Left colon (tissue), 2 donors: Measurements from ENCODE around the gene RIPOR3. TPM values are rescaled to one million over a fixed set of nuclear protein-coding genes. Genes with fewer than 3 reads are reported as not detected.
A peak's percentile ranks its signal among the peaks of the same experiment; 100 is the strongest.

ENCODE experiments used
- ATAC-seq: fragments of 200-7000 bp; cut with Tn5 transposase; one replicate; pipeline ENCODE4 v1.9.1; 2020; ENCODE audit warnings: mild to moderate bottlenecking, moderate library complexity
- DNase-seq, 2 donors: peaks; one replicate each; pipeline ENCODE4 v3.0.0-alpha.2; 2020
- intact Hi-C, 2 donors: fragments of 100-400 bp; cut with DNase I in 1 of 2; cut with micrococcal nuclease in 1 of 2; formaldehyde crosslinking; loops; one replicate each; pipeline versions ENCODE4 v1.11.2 to v1.14.0; 2022; cut with DNase I, micrococcal nuclease
- total RNA-seq, 2 donors: library from RNA; stranded (reverse); fragmentation: NEBNext Ultra II Directional; extraction: Animal tissue kit (Norgen Biotek cat#: 25700); gene quantifications; one replicate each; pipeline ENCODE4 v1.2.1, GENCODE V29; 2021
- donor health status: DM: no; HTN: no; CAD: no.
- donor health status: DM: yes; HTN: yes; CAD: no.

Gene RIPOR3
- total RNA-seq, 2 donors from 2014 or later: 3.2 to 3.9 TPM

GRCh38 chr20:50589548-50590347 lies 101.6 kb downstream of the RIPOR3 start:
- DNase-seq (no peak), ATAC-seq (no peak)
- intact Hi-C loops: no loop called here

- ATAC-seq (peak; percentile 69), DNase-seq (peak; percentile 65 to 82)
- intact Hi-C loops: no loop called here
Measured at GRCh38 chr20:50588034-50588736, 103.2 kb downstream of the RIPOR3 start.

- ATAC-seq: peak; percentile 61
- DNase-seq: peak in 1 of 2 donors; percentile 70
- intact Hi-C loops: no loop called here
Measured at GRCh38 chr20:50587291-50587961, 103.9 kb downstream of the RIPOR3 start.

- intact Hi-C loops: no loop called here
- no peak for ATAC-seq
- DNase-seq: no peak
Measured at GRCh38 chr20:50586531-50587232, 104.7 kb downstream of the RIPOR3 start.

GRCh38 chr20:50585678-50586077 lies 105.7 kb downstream of the RIPOR3 start:
- no peak for ATAC-seq
- intact Hi-C loops: no loop called here
- DNase-seq: no peak

GRCh38 chr20:50585214-50585613 lies 106.1 kb downstream of the RIPOR3 start:
- ATAC-seq (no peak), DNase-seq (no peak)
- intact Hi-C loops: no loop called here

GRCh38 chr20:50584687-50585086 lies 106.7 kb downstream of the RIPOR3 start:
- intact Hi-C loops: loop anchor here in 1 of 2 donors (5.0 kb wide), 1 partner anchor 107 kb away; no protein-coding TSS in a partner anchor
- DNase-seq (no peak), ATAC-seq (no peak)

GRCh38 chr20:50583442-50584150 lies 107.7 kb downstream of the RIPOR3 start:
- ATAC-seq: no peak
- no peak for DNase-seq
- intact Hi-C loops: loop anchor here in 1 of 2 donors (5.0 kb wide), 1 partner anchor 106 kb away; no protein-coding TSS in a partner anchor

GRCh38 chr20:50582591-50583234 lies 108.6 kb downstream of the RIPOR3 start:
- ATAC-seq: no peak
- DNase-seq: no peak
- intact Hi-C loops: loop anchor here in 1 of 2 donors (5.0 kb wide), 1 partner anchor 105 kb away; no protein-coding TSS in a partner anchor

GRCh38 chr20:50582092-50582491 lies 109.2 kb downstream of the RIPOR3 start:
- ATAC-seq (no peak), DNase-seq (no peak)
- intact Hi-C loops: loop anchor here in 1 of 2 donors (5.0 kb wide), 1 partner anchor 105 kb away; no protein-coding TSS in a partner anchor

- ATAC-seq: no peak
- intact Hi-C loops: loop anchor here in 1 of 2 donors (5.0 kb wide), 1 partner anchor 104 kb away; no protein-coding TSS in a partner anchor
- DNase-seq: no peak
Measured at GRCh38 chr20:50580842-50581544, 110.3 kb downstream of the RIPOR3 start.

GRCh38 chr20:50580016-50580747 lies 111.2 kb downstream of the RIPOR3 start:
- ATAC-seq: peak; percentile 13
- peak; percentile 52 to 78 for DNase-seq
- intact Hi-C loops: loop anchor here in 1 of 2 donors (5.0 kb wide), 1 partner anchor 103 kb away; no protein-coding TSS in a partner anchor

- intact Hi-C loops: loop anchor here (5.0 to 10.0 kb wide), 4 partner anchors 75 to 395 kb away; no protein-coding TSS in a partner anchor
- ATAC-seq: no peak
- DNase-seq: no peak
Measured at GRCh38 chr20:50579511-50579910, 111.8 kb downstream of the RIPOR3 start.

GRCh38 chr20:50578778-50579165 lies 112.6 kb downstream of the RIPOR3 start:
- intact Hi-C loops: loop anchor here (5.0 to 10.0 kb wide), 4 partner anchors 74 to 394 kb away; no protein-coding TSS in a partner anchor
- no peak for DNase-seq
- no peak for ATAC-seq

- intact Hi-C loops: loop anchor here (5.0 to 10.0 kb wide), 4 partner anchors 73 to 393 kb away; no protein-coding TSS in a partner anchor
- peak; percentile 66 to 71 for DNase-seq
- ATAC-seq: peak; percentile 84
Measured at GRCh38 chr20:50578061-50578777, 113.1 kb downstream of the RIPOR3 start.
